Spleen (tissue), 11 donors: Measurements from ENCODE around the gene NR3C2. TPM values are rescaled to one million over a fixed set of nuclear protein-coding genes. Genes with fewer than 3 reads are reported as not detected.

Source experiments
- DNase-seq: peaks from one replicate; pipeline ENCODE4 v3.0.0-alpha.2; 2020
- H3K27ac ChIP-seq, 8 donors: fragments of 200-600 bp; sonication (generic) in 7 of 8; 1 replicate in 4 of 8; 2 replicates in 4 of 8; pipeline versions ENCODE4 v1.5.0 to v1.8.0; 2016 to 2021; ENCODE audit warnings: inconsistent platforms in 4 of 8, mild to moderate bottlenecking in 4 of 8, moderate library complexity in 1 of 8
- H3K27me3 ChIP-seq, 7 donors: fragments of 200-600 bp; sonication (generic) in 6 of 7; replicated peaks in 1 of 7; 1 replicate in 4 of 7; 2 replicates in 3 of 7; pipeline versions ENCODE4 v1.5.0 to v1.8.0; 2016 to 2021; ENCODE audit warnings: inconsistent platforms in 3 of 7, mild to moderate bottlenecking in 1 of 7
- H3K36me3 ChIP-seq, 6 donors: fragments of 200-600 bp; sonication (generic) in 5 of 6; 1 replicate in 4 of 6; 2 replicates in 2 of 6; pipeline versions ENCODE4 v1.5.0 to v1.8.0; 2016 to 2021; ENCODE audit warnings: inconsistent platforms in 2 of 6
- H3K4me1 ChIP-seq, 6 donors: fragments of 200-600 bp; sonication (generic) in 5 of 6; 1 replicate in 3 of 6; 2 replicates in 3 of 6; pipeline versions ENCODE4 v1.5.0 to v1.8.0; 2016 to 2021; ENCODE audit warnings: inconsistent platforms in 3 of 6
- H3K4me3 ChIP-seq, 8 donors: fragments of 200-600 bp; sonication (generic) in 7 of 8; 1 replicate in 4 of 8; 2 replicates in 4 of 8; pipeline versions ENCODE4 v1.5.0 to v1.8.0; 2016 to 2021; ENCODE audit warnings: inconsistent platforms in 4 of 8, mild to moderate bottlenecking in 4 of 8, moderate library complexity in 2 of 8
- H3K9me3 ChIP-seq, 8 donors: fragments of 200-600 bp; sonication (generic) in 7 of 8; 1 replicate in 4 of 8; 2 replicates in 4 of 8; pipeline versions ENCODE4 v1.5.0 to v1.8.0; 2016 to 2021; ENCODE audit warnings: inconsistent platforms in 4 of 8
- POLR2A ChIP-seq, 3 donors: fragments of 450-650 bp; IDR thresholded peaks; one replicate each; pipeline ENCODE4 v1.5.1; 2017; ENCODE audit warnings: antibody characterized with exemption in 3 of 3, mild to moderate bottlenecking in 1 of 3
- POLR2AphosphoS5 ChIP-seq, 3 donors: sonication (generic); formaldehyde crosslinking; IDR thresholded peaks; one replicate each; pipeline ENCODE4 v1.5.1; 2017; ENCODE audit warnings: antibody characterized with exemption in 3 of 3
- WGBS, 5 donors: extraction: QIAGEN DNeasy Blood & Tissue Kit in 3 of 5; methylation state at CpG; one replicate each; pipeline versions ENCODE4 v1.1.5 to v1.1.7; 2013 to 2018; 5-methylcytosine and 5-hydroxymethylcytosine counted together
- intact Hi-C: fragments of 100-400 bp; cut with DNase I; formaldehyde crosslinking; loops from one replicate; pipeline ENCODE4 v1.15.0; 2023; ENCODE audit warnings: low total_unique reads
- polyA plus RNA-seq, 3 donors: library from polyadenylated mRNA; stranded (reverse); fragments of 200-250 nt; gene quantifications; one replicate each; pipeline ENCODE4 v1.2.1, GENCODE V29; 2013
- total RNA-seq, 7 donors: library from RNA; depleted of rRNA in 3 of 7; stranded (reverse); fragments of >200 nt in 3 of 7; fragmentation: NEBNext Ultra II Directional in 4 of 7; extraction: Animal tissue kit (Norgen Biotek cat#: 25700) in 4 of 7; gene quantifications; one replicate each; pipeline versions ENCODE4 v1.1.0 to v1.2.1, GENCODE V29; 2016 to 2021
- TF ChIP-seq, protein P1 (sequence below), 11 experiments: fragments of 200-600 bp in 7 of 11; fragments of 450-650 bp in 4 of 11; sonication (generic) in 4 of 11; IDR thresholded peaks in 8 of 11; conservative IDR thresholded peaks in 3 of 11; 1 replicate in 7 of 11; 2 replicates in 4 of 11; pipeline versions ENCODE4 v1.4.0 to v1.8.0; 2016 to 2021; ENCODE audit warnings: antibody characterized with exemption in 11 of 11, inconsistent platforms in 4 of 11, mild to moderate bottlenecking in 1 of 11
- donor health status: healthy with polysubstance abuse.
- donor health status: DM: no; HTN: no; CAD: no; lungs with moderate emphysema.
- donor health status: DM: no; HTN: no; CAD: no.
- donor health status: Bipolar disorder and iron deficiency.
- donor health status: healthy.
- donor health status: DM: no; HTN: no; CAD: no.
- donor health status: DM: yes; HTN: yes; CAD: no.

NR3C2 gene
- total and polyA plus RNA-seq, 10 donors: 1.2 to 25.9 (median 16.2) TPM

DNA sequence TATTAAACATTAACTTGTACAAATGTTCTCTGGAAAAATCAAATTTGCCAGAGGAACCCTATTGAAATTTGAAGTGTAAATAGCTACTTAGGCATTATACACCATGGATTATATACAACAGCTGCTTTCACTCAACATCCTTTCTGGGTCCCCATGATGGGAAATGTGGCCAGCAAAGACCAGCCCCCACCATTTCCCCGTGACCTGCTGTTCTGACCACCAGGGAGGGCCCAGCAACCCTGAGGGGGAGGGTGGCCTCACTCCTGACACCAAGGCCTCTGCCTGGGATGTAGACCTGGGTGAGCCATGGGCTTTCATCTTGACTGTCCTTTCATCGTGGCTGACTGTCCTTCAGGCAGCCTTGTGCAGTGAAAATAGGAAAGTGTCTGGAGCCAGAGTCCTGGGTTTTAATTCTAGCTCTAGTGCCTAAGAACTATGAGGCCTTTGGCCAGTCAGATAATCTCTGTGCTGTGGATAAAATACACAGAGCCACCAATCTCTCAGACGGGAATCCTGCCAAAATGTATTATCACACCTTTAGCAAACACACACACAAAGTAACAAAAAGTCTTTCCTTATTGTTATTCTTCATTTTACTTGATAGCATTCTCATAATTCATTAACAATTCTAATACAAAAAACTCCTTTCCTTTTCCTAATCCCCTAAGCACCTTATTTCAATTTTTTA, 45.1 kb downstream of the NR3C2 start:
- no peak for DNase-seq
- intact Hi-C loops: no loop called here

DNA sequence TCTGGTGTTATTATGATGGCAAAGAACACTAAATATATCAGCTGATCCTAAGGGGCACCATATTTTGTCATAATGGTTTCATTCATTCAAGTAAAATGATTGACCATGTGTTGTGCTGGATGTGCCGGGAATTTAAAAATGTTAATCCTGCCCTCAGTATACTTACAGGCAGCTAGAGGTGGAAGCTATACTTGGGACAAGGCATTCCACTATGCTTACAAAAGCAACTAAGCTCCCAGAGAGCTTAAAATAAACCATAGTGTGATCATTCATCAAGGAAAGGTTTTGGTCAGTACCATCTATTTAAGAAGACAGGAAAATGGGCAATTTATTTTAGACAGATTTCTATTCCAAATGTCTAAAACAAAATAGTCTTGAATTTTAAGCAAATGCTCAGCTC, 46.4 kb downstream of the NR3C2 start:
- DNase-seq: no peak
- Histone ChIP-seq H3K4me3 (no peak overlapping the region), H3K27ac (no peak overlapping the region), H3K27me3 (no peaks in the 10 kb centered on the region), H3K9me3 (no peaks in the 10 kb centered on the region), H3K36me3 (no peaks in the 10 kb centered on the region), H3K4me1 (peaks cover 0 to 5% (median 0%) of the 10 kb centered on the region in 6 donors)
- intact Hi-C loops: no loop called here
- TF ChIP-seq POLR2AphosphoS5 (IDR thresholded peaks at IDR 0.05) (no peak), POLR2A (IDR thresholded peaks at IDR 0.05) (no peak)
- TF ChIP-seq, protein P1, sequence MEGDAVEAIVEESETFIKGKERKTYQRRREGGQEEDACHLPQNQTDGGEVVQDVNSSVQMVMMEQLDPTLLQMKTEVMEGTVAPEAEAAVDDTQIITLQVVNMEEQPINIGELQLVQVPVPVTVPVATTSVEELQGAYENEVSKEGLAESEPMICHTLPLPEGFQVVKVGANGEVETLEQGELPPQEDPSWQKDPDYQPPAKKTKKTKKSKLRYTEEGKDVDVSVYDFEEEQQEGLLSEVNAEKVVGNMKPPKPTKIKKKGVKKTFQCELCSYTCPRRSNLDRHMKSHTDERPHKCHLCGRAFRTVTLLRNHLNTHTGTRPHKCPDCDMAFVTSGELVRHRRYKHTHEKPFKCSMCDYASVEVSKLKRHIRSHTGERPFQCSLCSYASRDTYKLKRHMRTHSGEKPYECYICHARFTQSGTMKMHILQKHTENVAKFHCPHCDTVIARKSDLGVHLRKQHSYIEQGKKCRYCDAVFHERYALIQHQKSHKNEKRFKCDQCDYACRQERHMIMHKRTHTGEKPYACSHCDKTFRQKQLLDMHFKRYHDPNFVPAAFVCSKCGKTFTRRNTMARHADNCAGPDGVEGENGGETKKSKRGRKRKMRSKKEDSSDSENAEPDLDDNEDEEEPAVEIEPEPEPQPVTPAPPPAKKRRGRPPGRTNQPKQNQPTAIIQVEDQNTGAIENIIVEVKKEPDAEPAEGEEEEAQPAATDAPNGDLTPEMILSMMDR (IDR thresholded peaks at IDR 0.05 in 8 of 11, conservative IDR thresholded peaks at IDR 0.05 in 3 of 11): no peak
- WGBS, 5 donors: 95 to 100% (median 98%) methylated on average over 1 of the region's 1 CpG

More for the DNA sequence above, 45.1 kb downstream of the NR3C2 start:
- Histone ChIP-seq H3K9me3 (no peaks in the 10 kb centered on the region), H3K27ac (no peak overlapping the region), H3K36me3 (no peaks in the 10 kb centered on the region), H3K4me1 (peaks cover 0 to 5% (median 0%) of the 10 kb centered on the region in 6 donors), H3K4me3 (no peak overlapping the region), H3K27me3 (no peaks in the 10 kb centered on the region)
- peak in 1 of 3 donors; percentile 33 for TF ChIP-seq POLR2AphosphoS5 (IDR thresholded peaks at IDR 0.05)
- TF ChIP-seq, protein P1 (IDR thresholded peaks at IDR 0.05 in 8 of 11, conservative IDR thresholded peaks at IDR 0.05 in 3 of 11): no peak
- TF ChIP-seq POLR2A (IDR thresholded peaks at IDR 0.05): no peak
- 53 to 91% (median 77%) methylated on average over 3 of the region's 3 CpGs for WGBS, 5 donors

DNA sequence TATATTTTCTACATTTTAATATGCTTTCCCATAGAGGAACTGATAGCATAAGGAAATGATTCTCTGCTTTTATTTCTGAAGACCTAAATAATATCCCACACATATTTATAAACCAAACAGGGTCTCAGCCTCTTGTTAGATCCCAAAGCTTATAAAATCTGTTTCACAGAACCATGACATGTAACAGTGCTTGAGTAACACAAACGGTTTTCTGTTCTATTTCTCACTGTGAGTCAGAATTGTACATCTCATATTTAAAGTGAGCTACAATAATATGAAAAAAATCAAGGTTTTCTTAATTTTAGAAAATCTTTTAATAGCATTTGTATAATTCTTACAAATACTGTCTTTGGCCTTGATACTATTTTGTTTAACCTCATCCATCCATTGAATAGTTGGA, 51.2 kb downstream of the NR3C2 start:
- WGBS, 5 donors: 44 to 73% (median 59%) methylated on average over 1 of the region's 1 CpG
- Histone ChIP-seq H3K36me3 (no peaks in the 10 kb centered on the region), H3K27me3 (no peaks in the 10 kb centered on the region), H3K27ac (no peak overlapping the region), H3K4me1 (no peaks in the 10 kb centered on the region), H3K9me3 (no peaks in the 10 kb centered on the region), H3K4me3 (no peak overlapping the region)
- TF ChIP-seq, protein P1 (IDR thresholded peaks at IDR 0.05 in 8 of 11, conservative IDR thresholded peaks at IDR 0.05 in 3 of 11): no peak
- no peak for TF ChIP-seq POLR2AphosphoS5 (IDR thresholded peaks at IDR 0.05)
- TF ChIP-seq POLR2A (IDR thresholded peaks at IDR 0.05): no peak
- DNase-seq: no peak
- intact Hi-C loops: no loop called here

DNA sequence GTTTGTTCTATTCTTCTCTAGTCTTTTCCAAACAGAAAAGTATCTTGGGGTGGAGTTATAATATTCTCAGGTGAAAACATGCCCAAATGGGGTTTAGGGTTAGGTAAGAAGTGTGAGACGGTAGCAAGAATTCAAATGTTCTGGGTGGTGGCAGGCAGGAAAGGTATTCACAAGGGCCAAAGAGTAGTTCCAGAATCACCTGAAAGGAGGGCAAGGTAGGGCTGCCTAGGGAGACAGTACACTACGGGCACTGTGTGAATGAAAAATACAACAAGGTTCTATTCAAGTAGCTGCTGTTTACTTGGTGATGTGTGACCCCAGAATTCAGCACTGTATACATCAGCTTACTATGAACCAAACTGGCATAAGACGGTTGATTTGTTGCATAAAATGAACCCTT, 51.9 kb downstream of the NR3C2 start:
- no peak for TF ChIP-seq POLR2A (IDR thresholded peaks at IDR 0.05)
- TF ChIP-seq POLR2AphosphoS5 (IDR thresholded peaks at IDR 0.05): no peak
- TF ChIP-seq, protein P1 (IDR thresholded peaks at IDR 0.05 in 8 of 11, conservative IDR thresholded peaks at IDR 0.05 in 3 of 11): no peak
- WGBS, 5 donors: 86 to 94% (median 93%) methylated on average over 3 of the region's 3 CpGs

More for the DNA sequence above, 51.9 kb downstream of the NR3C2 start:
- Histone ChIP-seq H3K4me1 (no peaks in the 10 kb centered on the region), H3K27ac (no peak overlapping the region), H3K27me3 (no peaks in the 10 kb centered on the region), H3K4me3 (no peak overlapping the region), H3K36me3 (no peaks in the 10 kb centered on the region), H3K9me3 (no peaks in the 10 kb centered on the region)
- intact Hi-C loops: no loop called here
- DNase-seq: no peak
